ENCODE data around the gene GPR84.
"Not testable (repeated sequence)": the region's sequence is repeated elsewhere in the genome, so short reads cannot be mapped to it uniquely, and the experiment has no call there.

The GPR84 gene

GRCh38 chr12:54325442-54326109, 38.7 kb downstream of the GPR84 start:
- not testable (repeated sequence) for DNase-seq (ENCODE audit: low read depth in 2 of 2)

DNA sequence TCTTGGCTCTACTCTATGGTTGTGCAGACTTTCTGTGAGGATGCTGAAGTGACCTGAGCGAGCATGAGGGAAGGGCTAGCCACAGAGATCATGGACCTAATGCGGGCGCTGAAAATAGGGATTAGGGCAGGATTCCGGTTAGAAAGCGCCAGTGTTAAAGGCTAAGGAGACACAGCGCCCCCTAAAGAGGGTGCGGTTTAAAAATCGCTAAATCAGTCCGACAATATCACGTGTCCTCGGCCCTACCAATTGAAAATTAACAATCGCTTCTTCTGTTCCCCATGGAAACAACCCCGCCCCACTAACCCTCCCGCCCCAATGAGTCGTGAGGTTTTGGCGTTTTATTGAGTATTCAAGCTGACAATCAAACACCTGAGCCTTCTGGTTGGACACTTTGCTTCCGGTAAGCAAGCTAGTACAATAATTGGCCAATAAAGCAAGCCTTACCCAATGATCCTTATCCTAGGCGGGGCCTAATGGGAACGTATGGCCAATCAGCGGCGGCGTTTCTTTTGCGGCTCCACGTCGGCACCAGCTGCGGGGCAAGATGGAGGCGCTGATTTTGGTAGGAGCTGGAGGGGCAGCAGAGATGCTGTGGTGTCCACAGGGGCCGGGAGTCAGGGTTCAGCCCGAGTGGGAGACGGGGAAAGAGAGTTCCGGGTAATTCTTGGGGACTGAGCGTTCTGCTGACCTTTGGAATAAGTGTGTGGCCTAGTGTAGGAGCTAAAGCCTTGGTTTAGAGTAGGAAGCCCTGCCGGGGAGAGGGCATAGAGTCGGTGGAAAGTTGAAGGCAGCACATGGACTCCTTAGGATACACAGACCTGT, 39.5 kb downstream of the GPR84 start, which contains the start of gene COPZ1:
Gene COPZ1 (plus strand): TSS at position 515 of the 825 bp plus-strand sequence. CDS start 33 bp downstream, at position 548.
- DNase-seq (ENCODE audit: low read depth in 2 of 2), result peak; percentile 83 to 89

DNA sequence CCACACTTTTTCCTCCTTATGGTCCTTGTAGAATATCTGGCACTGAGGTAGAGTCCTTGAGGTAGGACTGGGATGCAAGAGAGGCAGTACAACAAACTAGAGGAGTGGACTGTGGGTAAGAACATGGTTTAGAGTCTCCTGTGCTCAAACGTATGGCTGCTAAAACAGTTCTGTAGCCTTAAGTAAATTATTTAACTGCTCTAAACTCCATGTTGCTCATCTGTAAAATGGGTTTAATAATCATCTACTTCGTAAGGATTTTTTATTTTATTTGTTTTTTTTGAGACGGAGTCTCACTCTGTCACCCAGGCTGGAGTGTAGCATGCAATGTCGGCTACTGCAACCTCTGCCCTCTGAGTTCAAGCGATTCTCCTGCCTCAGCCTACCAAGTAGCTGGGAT, 42.9 kb downstream of the GPR84 start:
- no peak for DNase-seq (ENCODE audit: low read depth in 2 of 2)
